KMS-11 (cell line): Measurements from ENCODE around the gene PNPLA7.

ENCODE experiments used
- H2AFZ ChIP-seq: fragments of 200-600 bp; sonication (generic); 2 replicates; pipeline ENCODE4 v1.6.1; 2016; ENCODE audit warnings: antibody characterized with exemption, mixed run types, low read depth
- H3K27ac ChIP-seq: fragments of 200-600 bp; sonication (generic); 2 replicates; pipeline ENCODE4 v1.6.1; 2016; ENCODE audit warnings: mild to moderate bottlenecking, mixed run types
- H3K27me3 ChIP-seq: fragments of 200-600 bp; sonication (generic); 2 replicates; pipeline ENCODE4 v1.6.1; 2017; ENCODE audit warnings: mild to moderate bottlenecking, low read depth, mixed run types, moderate library complexity; ENCODE audit not compliant: insufficient read depth
- H3K36me3 ChIP-seq: fragments of 200-600 bp; sonication (generic); 2 replicates; pipeline ENCODE4 v1.6.1; 2017; ENCODE audit warnings: mild to moderate bottlenecking, mixed run types; ENCODE audit not compliant: insufficient read depth
- H3K4me1 ChIP-seq: fragments of 200-600 bp; sonication (generic); 2 replicates; pipeline ENCODE4 v1.6.1; 2016; ENCODE audit warnings: mild to moderate bottlenecking, low read depth, mixed run types; ENCODE audit not compliant: poor library complexity, severe bottlenecking
- H3K4me2 ChIP-seq: fragments of 200-600 bp; sonication (generic); 2 replicates; pipeline ENCODE4 v1.7.0; 2016; ENCODE audit warnings: mild to moderate bottlenecking, mixed run types
- H3K4me3 ChIP-seq: fragments of 200-600 bp; sonication (generic); IDR thresholded peaks from 2 replicates; pipeline ENCODE4 v1.6.1; 2017; ENCODE audit warnings: low read depth, low read length, mixed read lengths; ENCODE audit not compliant: insufficient read depth
- H3K79me2 ChIP-seq: fragments of 200-600 bp; sonication (generic); 2 replicates; pipeline ENCODE4 v1.6.1; 2016; ENCODE audit warnings: low read depth, mixed run types; ENCODE audit not compliant: insufficient read depth
- H3K9ac ChIP-seq: fragments of 200-600 bp; sonication (generic); 2 replicates; pipeline ENCODE4 v1.6.1; 2016; ENCODE audit warnings: mild to moderate bottlenecking, mixed run types
- H4K20me1 ChIP-seq: fragments of 200-600 bp; sonication (generic); 2 replicates; pipeline ENCODE4 v1.6.1; 2016; ENCODE audit warnings: mild to moderate bottlenecking, mixed run types; ENCODE audit not compliant: insufficient read depth
- CTCF ChIP-seq: fragments of 200-600 bp; sonication (generic); conservative IDR thresholded peaks from 2 replicates; pipeline ENCODE4 v1.6.1; 2017; ENCODE audit warnings: low read depth, mild to moderate bottlenecking, antibody characterized with exemption, low read length, moderate library complexity, mixed read lengths

The PNPLA7 gene

GRCh38 chr9:137431416-137431931 lies 118.7 kb downstream of the PNPLA7 start:
- H3K4me1 ChIP-seq: peaks cover 6% of the 10 kb centered on the region
- H4K20me1 ChIP-seq: no peaks in the 10 kb centered on the region
- no peak for TF ChIP-seq CTCF
- no peak overlapping the region for H3K9ac ChIP-seq
- no peaks in the 10 kb centered on the region for H3K36me3 ChIP-seq
- H2AFZ ChIP-seq: no peak overlapping the region
- no peak overlapping the region for H3K27ac ChIP-seq
- H3K4me3 ChIP-seq: no peak overlapping the region
- H3K4me2 ChIP-seq: no peak overlapping the region
- H3K79me2 ChIP-seq: no peaks in the 10 kb centered on the region
- H3K27me3 ChIP-seq: peaks cover 58% of the 10 kb centered on the region

- no peaks in the 10 kb centered on the region for H4K20me1 ChIP-seq
- no peaks in the 10 kb centered on the region for H3K79me2 ChIP-seq
- H3K36me3 ChIP-seq: no peaks in the 10 kb centered on the region
- no peak overlapping the region; the same call in 1 of the 2 replicates for H3K4me2 ChIP-seq
- H3K4me3 ChIP-seq: no peak overlapping the region
- H3K27me3 ChIP-seq: peaks cover 53% of the 10 kb centered on the region
- H2AFZ ChIP-seq: no peak overlapping the region
- H3K4me1 ChIP-seq: peaks cover 6% of the 10 kb centered on the region
- no peak overlapping the region for H3K27ac ChIP-seq
- no peak overlapping the region for H3K9ac ChIP-seq
- TF ChIP-seq CTCF: no peak
Measured at GRCh38 chr9:137430723-137431415, 119.3 kb downstream of the PNPLA7 start.

GRCh38 chr9:137429974-137430722 lies 120.1 kb downstream of the PNPLA7 start:
- Histone ChIP-seq H4K20me1 (no peaks in the 10 kb centered on the region), H3K36me3 (no peaks in the 10 kb centered on the region), H3K4me3 (no peak overlapping the region), H3K4me2 (no peak overlapping the region; the same call in 1 of the 2 replicates), H3K27ac (no peak overlapping the region), H3K27me3 (peaks cover 49% of the 10 kb centered on the region), H3K79me2 (no peaks in the 10 kb centered on the region), H2AFZ (no peak overlapping the region), H3K9ac (no peak overlapping the region), H3K4me1 (peaks cover 10% of the 10 kb centered on the region)
- TF ChIP-seq CTCF: no peak

GRCh38 chr9:137429546-137429890 lies 120.7 kb downstream of the PNPLA7 start:
- H3K79me2 ChIP-seq: no peaks in the 10 kb centered on the region
- no peak overlapping the region for H2AFZ ChIP-seq
- no peak overlapping the region for H3K27ac ChIP-seq
- peaks cover 16% of the 10 kb centered on the region for H3K4me1 ChIP-seq
- peaks cover 50% of the 10 kb centered on the region for H3K27me3 ChIP-seq
- no peak for TF ChIP-seq CTCF
- no peaks in the 10 kb centered on the region for H4K20me1 ChIP-seq
- H3K36me3 ChIP-seq: no peaks in the 10 kb centered on the region
- no peak overlapping the region for H3K4me3 ChIP-seq
- no peak overlapping the region for H3K4me2 ChIP-seq
- no peak overlapping the region for H3K9ac ChIP-seq
